ENCODE results near the gene MRPL54.

GRCh38 chr19:3773814-3774515 is 11.5 kb downstream of the MRPL54 start:
- no peak for TF ChIP-seq BHLHE40 (IDR thresholded peaks at IDR 0.05; ENCODE audit: borderline replicate concordance)
- TF ChIP-seq ELF4 (IDR thresholded peaks at IDR 0.05): no peak
- no peak for TF ChIP-seq ZNF384 (IDR thresholded peaks at IDR 0.05)
- TF ChIP-seq TARDBP (IDR thresholded peaks at IDR 0.05): no peak
- TF ChIP-seq FOXM1 (IDR thresholded peaks at IDR 0.05; ENCODE audit: borderline replicate concordance): no peak
